Measurements from ENCODE around the gene CDH4.

Gene CDH4

DNA sequence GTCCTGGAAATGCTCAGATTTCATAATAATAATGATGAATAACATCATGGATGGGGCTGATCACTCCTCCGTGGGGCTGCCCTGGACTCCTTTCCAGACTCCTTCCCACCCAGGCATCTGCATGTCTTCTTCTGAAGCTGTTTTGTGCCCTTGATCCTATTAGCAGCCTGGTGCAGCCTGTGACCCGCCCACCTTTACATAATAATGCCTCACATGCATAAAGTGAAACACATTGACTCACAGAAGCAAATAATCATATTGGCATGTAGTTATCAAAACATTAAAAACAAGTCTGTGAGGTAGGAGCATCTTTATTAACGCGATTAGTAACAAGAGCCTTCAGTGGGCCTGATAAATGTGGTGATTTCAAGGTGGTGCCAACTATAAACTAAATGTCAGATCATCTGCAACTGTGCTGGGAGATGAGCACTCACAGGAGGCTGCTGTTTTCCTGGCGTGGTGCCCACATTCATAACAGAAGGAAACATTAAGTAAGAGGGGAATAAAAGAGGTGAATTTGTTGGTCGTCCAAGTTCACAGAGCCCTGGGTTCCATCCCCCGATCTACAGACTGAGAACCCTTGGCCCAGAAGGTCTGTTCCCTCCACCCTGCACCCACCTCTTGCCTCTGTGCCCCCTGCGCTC is 344.7 kb downstream of the CDH4 start:
- DNase-seq, result no peak

- no peak for DNase-seq
Observed at GRCh38 chr20:61597996-61598395, 345.9 kb downstream of the CDH4 start.

DNA sequence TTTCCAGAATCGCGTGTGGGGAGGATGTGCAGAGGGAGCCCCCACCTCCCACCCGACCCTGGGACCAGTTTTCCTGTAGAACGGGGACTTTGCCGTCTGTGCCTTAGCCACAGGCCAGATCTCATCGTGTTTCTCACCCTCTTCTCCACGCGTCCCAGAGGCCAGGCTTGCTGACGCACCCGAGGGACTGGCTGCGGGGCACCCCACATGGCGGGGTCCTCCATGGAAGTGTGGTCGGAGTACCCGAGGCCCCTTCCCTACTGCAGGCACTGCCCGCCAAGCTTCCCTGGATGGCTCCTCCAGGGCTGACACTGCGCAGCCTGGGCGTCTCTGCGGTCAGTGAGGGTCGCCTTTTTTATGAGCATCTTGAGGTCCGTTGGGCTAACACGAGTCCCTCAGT is 346.5 kb downstream of the CDH4 start:
- no peak for DNase-seq

DNA sequence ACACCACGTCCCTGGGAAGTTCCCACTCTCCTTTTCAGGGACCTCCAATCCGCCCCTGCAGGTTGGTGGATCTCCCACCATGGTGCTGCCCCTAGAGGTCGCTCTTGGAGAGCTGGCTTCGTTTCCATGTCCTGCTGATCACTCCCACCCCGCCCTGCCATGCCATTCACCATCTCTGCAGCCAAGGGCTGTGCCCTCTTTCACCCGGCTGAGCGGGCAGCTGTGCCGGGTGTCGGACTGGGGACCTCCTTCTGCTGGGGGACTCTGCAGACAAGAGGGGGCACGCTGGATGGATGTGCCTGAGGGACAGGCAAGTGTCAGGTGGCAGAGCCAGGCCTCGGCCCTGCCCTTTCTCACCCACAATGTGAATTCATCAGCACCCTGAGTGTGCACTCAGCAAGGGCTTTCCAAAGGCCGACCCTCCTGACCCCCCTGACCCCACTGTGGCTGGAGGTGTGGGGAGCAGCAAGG is 347.0 kb downstream of the CDH4 start:
- DNase-seq, result no peak

- no peak for DNase-seq
Observed at GRCh38 chr20:61599541-61599992, 347.5 kb downstream of the CDH4 start.

- no peak for DNase-seq
Observed at GRCh38 chr20:61600016-61600415, 348.0 kb downstream of the CDH4 start.

DNA sequence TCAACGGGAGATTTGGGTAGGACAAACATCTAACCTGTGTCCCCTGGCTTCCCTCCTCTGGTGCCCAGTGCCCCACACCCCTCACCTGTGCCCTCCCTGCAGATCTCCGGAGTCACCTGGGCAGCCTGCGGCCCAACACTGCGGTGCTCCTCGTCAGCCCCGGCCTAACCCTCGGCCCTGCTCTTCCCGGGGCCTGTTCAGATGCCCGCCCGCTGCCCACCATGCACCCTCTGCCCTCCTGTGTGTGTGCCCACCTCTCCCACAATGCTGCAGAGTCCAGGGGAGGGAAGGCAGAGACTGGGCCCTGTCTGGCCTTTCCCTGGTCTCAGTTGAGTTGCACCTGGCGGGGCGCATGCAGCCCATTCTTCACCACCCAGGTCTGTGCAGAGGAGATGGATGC is 349.3 kb downstream of the CDH4 start:
- DNase-seq, result no peak

GRCh38 chr20:61601853-61602252 is 349.8 kb downstream of the CDH4 start:
- DNase-seq, result no peak

- no peak for DNase-seq
Observed at GRCh38 chr20:61603715-61604114, 351.7 kb downstream of the CDH4 start.

- DNase-seq, result no peak
Observed at GRCh38 chr20:61604549-61604948, 352.5 kb downstream of the CDH4 start.

DNA sequence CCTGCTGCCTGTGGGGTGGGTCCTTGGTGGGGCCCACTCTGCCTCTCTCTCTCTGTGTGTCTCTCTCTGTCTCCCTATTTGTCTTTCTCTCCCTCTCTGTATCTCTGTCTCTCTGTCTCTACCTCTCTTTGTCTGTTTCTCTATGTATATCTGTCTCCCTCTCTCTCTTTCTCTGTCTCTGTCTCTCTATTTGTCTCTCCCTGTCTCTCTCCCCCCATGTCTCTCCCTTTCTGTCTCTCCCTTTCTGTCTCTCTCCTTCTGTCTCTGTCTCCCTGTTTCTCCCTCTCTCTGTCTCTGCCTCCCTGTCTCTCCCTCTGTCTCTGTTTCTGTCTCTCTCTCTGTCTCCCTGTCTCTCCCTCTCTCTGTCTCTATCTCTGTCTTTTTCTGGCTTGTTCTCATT is 353.2 kb downstream of the CDH4 start:
- DNase-seq, result no peak

DNA sequence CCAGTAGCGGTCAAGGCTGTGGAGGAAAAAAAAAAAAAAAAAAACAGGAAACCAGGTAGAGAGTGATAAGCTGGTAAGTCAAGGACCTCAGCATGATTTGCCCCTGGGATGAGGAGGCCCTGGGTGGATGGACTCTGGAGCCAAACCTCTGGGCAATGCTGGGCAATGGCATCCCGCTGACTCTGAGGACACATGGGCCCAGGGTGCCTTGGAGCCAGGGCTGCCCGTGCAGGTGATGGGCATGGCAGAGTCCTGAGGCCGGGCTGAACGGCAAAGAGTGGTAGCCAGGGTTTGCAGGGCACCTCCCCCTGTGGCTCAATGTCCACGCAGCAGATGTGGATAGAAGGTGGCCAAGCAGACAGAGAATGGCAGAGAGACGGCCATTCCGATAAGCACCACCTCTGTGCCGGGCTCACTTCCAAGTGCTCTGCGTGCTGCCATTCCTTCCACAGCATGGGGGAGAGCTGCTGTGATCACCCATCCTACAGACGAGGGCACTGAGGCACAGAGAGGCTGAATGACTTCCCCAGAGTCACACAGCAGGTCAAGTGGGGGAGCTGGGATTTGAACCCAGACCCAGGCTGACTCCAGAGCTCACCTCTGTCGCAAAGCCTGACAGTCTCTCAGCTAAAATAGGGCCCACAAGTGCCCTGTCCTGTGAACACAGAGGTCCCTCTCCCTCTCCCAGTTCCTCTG is 353.9 kb downstream of the CDH4 start:
- DNase-seq, result no peak

DNA sequence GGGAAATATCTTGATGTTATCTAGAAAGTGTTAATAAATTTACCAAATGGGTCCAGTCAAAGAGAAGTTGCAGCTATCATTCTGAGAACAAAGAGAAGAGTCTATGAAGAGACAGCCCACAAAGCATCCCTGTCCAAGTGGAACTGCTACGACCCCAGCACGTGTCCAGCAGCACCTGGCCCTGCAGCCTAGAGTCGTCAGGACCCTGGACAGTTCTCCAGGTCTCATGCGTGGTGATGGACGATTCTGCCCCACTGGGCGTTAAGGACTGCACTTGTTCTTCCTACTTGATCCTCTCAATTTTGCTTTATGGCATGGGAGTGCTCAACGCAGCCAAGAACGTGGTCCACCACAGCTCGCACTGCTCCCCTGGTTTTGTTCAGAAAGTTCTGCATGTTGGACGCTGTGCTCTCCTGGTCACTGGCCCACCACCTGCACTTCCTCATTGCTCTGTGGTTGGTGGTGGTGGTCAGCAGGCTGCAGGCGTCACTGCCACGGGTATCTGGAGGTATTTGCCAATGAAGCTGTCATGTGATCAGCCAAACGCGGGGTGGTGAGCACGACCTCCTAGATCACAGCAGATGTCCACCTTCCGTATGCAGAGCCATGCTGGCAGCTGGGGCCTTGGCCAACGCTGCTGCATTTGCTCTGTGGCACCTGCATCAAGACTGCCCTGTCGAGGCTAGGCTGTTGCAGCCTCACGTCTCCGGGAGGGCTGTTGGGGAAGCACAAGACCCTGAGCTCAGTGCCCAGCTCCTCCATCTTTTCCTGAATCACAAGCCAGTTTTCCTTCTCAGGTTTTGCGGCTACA is 356.4 kb downstream of the CDH4 start:
- DNase-seq, result no peak

GRCh38 chr20:61609461-61609860 is 357.4 kb downstream of the CDH4 start:
- no peak for DNase-seq

DNA sequence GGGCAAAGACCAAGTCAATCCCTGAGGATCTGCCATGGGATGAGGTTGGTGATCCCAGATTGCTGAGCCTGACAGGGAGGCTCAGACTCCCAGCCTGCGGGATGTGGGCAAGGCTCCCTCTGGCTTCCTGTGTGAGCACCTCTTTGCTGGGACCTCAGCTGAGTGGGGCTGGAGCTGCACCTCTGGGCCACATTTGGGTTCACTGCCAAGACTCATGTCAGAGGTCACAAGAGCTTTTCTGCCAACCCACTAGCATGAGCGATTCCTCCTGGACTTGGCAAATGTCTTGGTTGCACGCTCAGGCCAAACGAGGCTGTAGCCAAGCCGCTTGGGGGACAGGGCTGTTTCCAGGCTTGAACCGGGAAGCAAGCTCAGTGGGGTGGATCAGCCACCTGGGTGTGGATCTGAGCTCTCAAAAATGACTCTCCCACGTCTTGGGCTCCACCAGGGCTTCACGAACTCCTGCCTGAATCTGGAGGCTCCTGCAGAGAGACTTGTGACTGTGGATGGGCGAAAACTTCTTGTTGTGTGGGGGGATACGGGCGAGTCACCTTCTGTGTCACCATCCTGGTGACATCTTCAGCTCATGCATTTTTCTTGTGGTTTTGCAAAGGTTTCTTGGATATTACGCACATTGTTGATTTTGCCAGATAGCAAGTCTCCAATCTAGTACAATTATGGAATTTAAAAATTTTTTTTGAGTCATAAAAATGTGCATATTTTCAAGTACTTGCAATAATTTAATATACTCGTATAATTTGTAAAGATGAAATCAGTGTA is 359.5 kb downstream of the CDH4 start:
- DNase-seq, result no peak

DNA sequence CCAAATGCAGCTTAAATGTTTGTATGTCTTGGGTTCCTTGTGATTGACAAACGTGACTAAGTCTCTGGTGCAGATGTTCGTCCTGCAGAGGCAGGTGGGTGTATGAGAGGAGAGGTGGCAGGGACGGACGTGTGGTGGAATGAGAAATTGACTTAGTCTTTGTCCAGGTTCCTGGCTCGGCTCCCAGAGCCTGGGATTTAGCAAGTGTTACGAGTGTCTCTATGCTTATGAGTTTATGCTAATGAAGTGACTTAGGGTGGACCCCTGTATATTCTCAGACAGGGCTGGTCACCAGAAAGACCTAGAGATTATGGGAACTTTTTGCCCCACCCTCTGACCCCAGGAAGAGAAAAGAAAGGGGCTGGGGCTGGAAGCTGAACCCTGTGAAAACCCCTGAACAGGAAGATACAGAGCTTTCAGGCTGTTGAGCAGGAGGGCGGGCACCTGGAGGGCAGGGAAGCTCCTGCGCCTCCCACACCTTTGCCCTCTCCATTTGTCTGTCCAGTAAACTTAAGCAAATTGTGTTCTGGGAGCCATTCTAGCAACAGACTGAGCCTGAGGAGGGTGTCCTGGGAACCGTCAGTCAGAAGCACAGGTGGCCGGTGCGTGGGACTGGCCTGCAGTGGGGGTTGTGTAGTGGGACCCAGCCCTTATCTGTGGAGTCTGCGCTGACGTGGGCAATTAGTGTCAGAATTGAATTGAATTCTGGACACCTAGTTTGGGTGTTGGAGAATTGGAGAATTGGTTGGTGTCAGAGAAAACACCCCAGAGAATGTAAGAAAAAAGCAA is 362.1 kb downstream of the CDH4 start:
- DNase-seq, result no peak

GRCh38 chr20:61614706-61615100 is 362.6 kb downstream of the CDH4 start:
- no peak for DNase-seq

DNA sequence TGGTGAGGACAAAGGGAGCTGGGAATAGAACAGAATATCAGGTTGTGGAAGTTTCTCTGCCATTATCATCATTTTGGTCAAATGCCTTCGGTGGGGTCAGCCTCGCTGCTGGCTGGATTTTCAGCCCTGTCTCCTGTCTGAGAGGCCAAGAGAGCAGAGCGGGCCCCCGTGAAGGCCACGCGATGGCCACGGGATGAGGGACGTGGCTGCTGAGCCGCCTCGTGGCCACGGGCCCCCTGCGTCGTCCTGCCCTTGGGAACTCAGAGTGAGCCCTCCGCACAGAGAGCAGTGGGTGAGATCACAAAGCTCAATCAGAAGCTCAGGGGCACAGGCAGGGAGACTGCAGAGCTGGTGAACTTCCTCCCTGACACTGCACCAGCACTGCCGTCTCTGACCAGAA is 363.7 kb downstream of the CDH4 start:
- DNase-seq, result no peak

- DNase-seq, result no peak
Observed at GRCh38 chr20:61619751-61620150, 367.7 kb downstream of the CDH4 start.

DNA sequence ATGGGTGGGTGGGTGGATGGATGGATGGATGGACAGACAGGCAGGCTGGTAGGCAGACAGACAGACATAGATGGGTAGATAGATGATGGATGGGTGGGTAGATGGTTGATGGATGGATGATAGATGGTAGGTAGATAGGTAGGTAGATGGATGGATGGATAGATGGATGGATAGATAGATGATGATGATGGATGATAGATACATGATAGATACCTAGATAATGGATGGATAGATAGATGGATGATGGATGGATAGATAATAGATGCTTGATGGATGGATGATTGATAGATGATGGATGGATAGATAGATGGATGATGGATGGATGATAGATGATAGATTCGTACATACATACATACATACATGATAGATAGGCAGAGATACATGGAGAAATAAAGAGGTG is 368.1 kb downstream of the CDH4 start:
- DNase-seq, result no peak

DNA sequence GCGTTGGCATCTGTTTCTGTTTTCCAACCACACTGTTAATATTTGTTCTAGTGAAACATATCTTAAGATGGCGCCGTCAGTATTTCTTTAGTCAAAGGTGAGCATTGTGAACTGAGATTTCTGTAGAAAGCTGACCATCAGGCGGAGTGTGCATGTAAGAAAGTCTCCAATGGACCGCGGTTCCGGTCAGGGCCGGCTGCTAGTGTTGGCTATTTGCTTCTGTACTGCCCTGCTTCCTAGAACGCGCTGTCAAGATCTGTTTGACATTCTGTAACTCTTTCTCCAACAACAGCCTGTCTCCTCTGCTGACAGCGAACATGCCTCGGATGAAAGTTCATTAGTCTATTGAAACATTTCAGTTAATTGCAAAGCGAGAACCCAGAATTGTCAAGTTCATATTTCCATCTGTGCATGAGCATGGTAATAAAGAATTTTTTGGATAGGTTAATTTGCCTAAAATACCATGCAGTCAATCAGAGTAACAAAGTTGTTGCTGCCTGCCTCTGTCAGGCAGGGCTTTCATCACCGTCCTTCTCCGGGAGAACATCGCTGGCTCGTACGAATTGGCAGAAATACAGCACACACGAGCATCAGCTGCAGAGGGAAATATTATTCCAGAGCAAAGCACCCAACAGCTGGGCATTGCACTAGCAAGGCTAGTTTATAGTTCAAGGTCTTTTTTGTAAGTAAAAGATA is 369.1 kb downstream of the CDH4 start:
- DNase-seq, result no peak

DNA sequence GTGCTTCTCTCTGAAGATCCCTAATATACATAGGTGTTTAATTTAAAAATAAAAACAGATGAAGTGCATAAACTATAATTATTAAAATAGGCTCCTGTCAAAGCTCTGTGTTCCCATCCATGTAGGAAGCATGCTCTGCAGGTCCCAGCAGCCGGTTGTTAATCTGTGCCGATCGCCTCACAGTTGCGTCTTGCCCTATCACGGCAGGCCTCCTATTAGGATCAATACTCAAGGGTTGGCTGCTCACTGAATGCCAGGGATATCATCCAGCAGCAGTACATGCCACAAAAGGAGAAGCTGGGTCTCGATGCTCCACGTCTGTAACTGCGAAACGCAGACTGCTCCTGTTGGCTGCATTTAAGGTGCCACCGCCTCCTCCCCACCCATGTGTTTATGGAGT is 369.8 kb downstream of the CDH4 start:
- DNase-seq, result no peak

All from NCI-H2107 (cell line).